ENCODE data around the gene SEPTIN5.

Gene SEPTIN5

DNA sequence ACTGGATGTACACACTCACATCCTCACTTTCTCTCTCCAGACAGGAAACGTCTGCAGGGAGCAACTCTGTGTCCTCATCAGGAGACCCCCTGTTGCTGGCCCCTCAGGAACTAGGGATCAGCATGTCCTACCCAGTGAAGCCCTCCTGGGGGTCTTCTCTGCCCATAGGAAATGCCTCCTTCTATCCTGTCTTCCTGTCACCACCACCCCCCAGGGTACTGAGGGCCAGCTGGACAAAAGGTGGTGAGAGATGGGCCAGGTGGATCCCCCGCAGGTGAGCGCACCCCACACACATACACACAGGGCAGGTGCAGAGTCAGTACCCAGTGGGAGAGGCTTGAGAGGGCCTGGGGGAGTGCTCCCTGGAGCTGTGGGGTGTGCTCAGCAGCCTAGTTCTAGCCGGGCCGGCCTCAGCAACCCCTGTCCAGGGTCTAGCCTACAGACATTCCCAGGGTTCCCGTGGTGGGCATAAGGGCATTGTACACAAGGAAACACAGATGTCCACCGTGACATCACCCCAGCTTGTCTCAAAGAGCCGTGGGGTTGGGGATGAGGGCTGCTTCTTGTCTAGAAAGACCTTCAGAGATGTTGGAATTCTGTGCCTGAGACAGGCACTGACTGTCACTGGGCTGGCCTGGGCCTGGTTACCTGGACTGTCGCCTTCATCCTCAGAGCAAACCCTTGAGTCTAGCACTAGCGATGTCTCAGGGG lies 18.3 kb downstream of the SEPTIN5 start:
- DNase-seq (ENCODE audit: low read depth in 2 of 2): no peak

DNA sequence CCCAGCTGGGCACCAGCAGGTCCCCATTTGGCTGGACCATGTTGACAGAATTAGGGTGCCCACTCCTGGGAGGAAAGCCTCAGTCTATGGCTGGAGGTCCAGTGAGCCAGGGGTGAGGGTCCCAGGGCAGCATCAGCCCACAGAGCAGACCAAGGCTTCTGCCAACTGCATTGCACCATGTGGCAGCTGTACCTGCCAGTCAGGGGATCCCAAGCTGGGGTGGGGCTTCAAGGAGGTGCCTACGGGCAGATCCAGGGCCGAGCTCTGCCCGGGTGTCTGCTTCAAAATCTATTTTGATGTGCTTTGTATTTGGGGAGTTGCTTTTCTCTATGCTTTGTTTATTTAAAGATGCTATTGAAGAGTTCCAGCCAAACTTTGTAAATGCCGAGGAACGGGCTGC lies 19.5 kb downstream of the SEPTIN5 start:
- DNase-seq (ENCODE audit: low read depth in 2 of 2): no peak

DNA sequence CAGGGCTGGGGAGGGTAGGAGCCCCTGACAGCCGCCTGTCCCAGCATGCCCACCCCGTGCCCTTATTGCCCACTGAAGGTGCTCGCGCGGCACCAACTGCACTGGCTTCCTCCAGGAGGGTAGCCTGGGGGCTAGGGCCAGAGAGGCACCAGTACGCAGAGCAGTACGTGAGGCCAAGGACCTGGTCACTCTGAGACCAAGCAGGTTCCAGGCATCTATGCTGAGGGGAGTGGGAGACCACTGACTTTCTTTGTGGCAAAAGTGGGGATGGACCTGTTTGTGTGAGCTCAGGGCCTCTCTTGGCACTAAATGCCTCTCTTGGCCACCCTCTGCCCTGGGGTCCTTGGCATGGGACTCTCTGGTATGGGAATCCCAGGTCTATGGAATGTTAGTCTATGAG lies 19.9 kb downstream of the SEPTIN5 start:
- DNase-seq (ENCODE audit: low read depth in 2 of 2): no peak

GRCh38 chr22:19734837-19735382 lies 20.6 kb downstream of the SEPTIN5 start:
- no peak for DNase-seq (ENCODE audit: low read depth in 2 of 2)

- no peak for DNase-seq (ENCODE audit: low read depth in 2 of 2)
Measured at GRCh38 chr22:19735665-19736510, 21.6 kb downstream of the SEPTIN5 start.

GRCh38 chr22:19737846-19738663 lies 23.8 kb downstream of the SEPTIN5 start:
- DNase-seq (ENCODE audit: low read depth in 2 of 2): no peak

GRCh38 chr22:19738664-19739447 lies 24.6 kb downstream of the SEPTIN5 start:
- DNase-seq (ENCODE audit: low read depth in 2 of 2): no peak

GRCh38 chr22:19739448-19739895 lies 25.2 kb downstream of the SEPTIN5 start:
- no peak for DNase-seq (ENCODE audit: low read depth in 2 of 2)

GRCh38 chr22:19739911-19740449 lies 25.7 kb downstream of the SEPTIN5 start:
- no peak for DNase-seq (ENCODE audit: low read depth in 2 of 2)

DNA sequence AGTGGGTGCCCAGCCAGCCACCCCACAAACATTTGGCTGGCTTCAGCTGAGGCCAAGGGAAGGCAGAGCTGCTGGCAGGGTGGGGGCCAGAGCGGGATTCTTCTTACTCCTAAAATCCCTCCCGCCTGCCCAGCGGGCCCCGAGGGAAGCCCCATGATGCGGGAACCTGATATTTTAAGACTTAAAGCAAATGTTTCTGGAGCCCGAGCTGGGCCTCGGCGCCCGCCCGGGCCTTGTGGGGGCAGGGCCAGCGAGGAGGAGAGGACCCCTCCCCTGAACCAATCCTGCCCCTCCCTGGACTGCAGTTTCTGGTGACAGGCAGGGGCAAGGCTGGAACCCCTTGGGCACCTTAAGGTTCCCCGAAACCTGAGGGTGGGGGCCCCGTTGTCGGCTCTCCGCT lies 26.3 kb downstream of the SEPTIN5 start:
- DNase-seq (ENCODE audit: low read depth in 2 of 2): no peak

GRCh38 chr22:19741053-19741452 lies 26.8 kb downstream of the SEPTIN5 start:
- DNase-seq (ENCODE audit: low read depth in 2 of 2): no peak

- no peak for DNase-seq (ENCODE audit: low read depth in 2 of 2)
Measured at GRCh38 chr22:19742160-19743066, 28.1 kb downstream of the SEPTIN5 start.

GRCh38 chr22:19743081-19743480 lies 28.8 kb downstream of the SEPTIN5 start:
- DNase-seq (ENCODE audit: low read depth in 2 of 2): no peak

DNA sequence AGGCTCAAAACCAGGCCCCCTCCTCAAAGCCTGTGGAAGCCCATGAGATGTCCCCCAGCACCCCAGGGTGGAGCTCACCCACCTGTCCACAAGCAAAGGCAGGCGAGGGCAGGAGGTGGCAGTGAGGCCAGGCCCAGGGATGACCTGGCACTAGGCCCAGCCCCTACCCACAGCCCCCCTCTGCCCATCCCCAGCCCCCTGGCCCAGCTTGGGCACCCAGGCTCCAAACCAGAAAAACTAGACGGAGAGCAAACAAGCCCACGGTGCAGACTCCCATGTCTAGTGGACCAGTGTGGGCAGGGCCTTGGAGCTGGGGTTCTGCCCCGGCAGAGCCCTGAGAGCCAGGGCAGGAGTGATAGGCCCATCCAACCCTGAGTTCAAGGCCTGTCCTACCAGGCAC lies 29.3 kb downstream of the SEPTIN5 start:
- DNase-seq (ENCODE audit: low read depth in 2 of 2): no peak

DNA sequence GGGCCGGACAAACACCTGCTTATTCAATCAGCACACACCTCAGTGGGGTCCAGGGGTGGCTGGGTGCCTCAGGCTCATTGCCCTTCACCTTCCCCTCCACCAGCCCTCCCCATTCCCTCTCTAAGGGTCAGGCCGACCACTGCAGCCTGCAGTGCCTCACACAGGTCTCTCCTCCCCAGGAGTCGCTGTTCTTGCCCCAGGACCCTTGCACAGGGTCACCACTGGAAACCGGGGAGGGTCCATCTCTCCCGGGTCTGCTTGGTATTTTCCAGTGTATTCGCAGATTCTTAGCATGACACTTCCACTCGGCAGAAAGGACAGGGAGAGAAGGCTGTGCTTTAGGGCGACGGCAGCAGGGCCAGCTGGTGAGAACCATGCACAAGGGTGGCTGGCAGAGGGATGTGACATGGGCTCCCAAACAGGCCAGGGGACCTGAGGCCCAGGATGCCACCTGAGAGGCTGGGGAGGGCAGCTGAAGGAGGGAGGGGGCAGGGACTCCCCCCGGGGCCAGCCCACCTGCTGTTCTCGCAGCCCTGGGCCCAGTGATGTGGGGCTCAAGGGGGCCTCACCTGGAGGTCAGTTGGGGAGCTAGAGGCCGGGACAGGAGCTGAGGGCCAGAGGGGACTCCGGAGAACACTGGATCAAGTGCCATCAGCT lies 30.2 kb downstream of the SEPTIN5 start:
- no peak for DNase-seq (ENCODE audit: low read depth in 2 of 2)

GRCh38 chr22:19745155-19746101 lies 31.1 kb downstream of the SEPTIN5 start:
- no peak for DNase-seq (ENCODE audit: low read depth in 2 of 2)

- no peak for DNase-seq (ENCODE audit: low read depth in 2 of 2)
Measured at GRCh38 chr22:19746726-19747125, 32.4 kb downstream of the SEPTIN5 start.

DNA sequence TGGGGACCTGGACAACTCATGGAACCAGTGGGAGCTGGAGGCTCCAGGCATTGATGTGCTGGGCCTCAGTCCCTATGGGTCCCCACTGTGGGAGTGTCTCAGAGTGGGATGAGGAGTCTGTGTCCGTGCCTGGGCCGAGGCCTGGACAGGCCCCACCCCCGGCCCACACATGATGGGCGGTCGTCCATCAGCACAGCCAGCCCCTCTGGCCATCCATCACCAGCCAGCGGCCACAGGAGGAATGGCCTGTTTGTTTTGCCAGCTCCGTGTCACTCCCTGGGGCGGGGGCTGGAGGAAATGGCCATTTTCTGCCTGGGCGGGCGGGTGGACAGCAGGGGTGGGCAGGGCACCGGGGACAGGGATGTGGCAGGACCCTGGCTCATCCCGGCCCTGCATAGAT lies 33.2 kb downstream of the SEPTIN5 start:
- no peak for DNase-seq (ENCODE audit: low read depth in 2 of 2)

Data from stimulated activated CD4-positive, alpha-beta T cell treated with anti-CD3 and anti-CD28 coated beads, Interleukin-4, amount 100 ng/mL, for 48 hours (primary cell).